HepG2 (cell line): ENCODE results near the gene RUNDC1. TPM values are rescaled to one million over a fixed set of nuclear protein-coding genes. Genes with fewer than 3 reads are reported as not detected.

Source experiments
- AGO2 ChIP-seq: fragments of 200-400 bp; formaldehyde crosslinking; optimal IDR thresholded peaks from 2 replicates; pipeline ENCODE3; 2017; ENCODE audit warnings: mild to moderate bottlenecking, low read depth, low read length, moderate library complexity
- ATF7-NPFF ChIP-seq: sonication (generic); formaldehyde crosslinking; IDR thresholded peaks from 2 replicates; pipeline ENCODE4 v1.8.1; 2023; ENCODE audit warnings: mild to moderate bottlenecking, low read depth, missing genetic modification reagents, moderate library complexity
- CHCHD3 ChIP-seq: sonication (generic); formaldehyde crosslinking; IDR thresholded peaks from 2 replicates; pipeline ENCODE4 v1.8.0; 2022; ENCODE audit warnings: mild to moderate bottlenecking, missing genetic modification reagents, moderate library complexity
- FOXC1 ChIP-seq: sonication (generic); formaldehyde crosslinking; IDR thresholded peaks from 2 replicates; pipeline ENCODE4 v1.8.0; 2022; ENCODE audit warnings: mild to moderate bottlenecking, missing genetic modification reagents, borderline replicate concordance
- ISX ChIP-seq: sonication (generic); formaldehyde crosslinking; conservative IDR thresholded peaks from 2 replicates; pipeline ENCODE4 v1.5.0; 2020; ENCODE audit warnings: missing genetic modification reagents
- KAT7 ChIP-seq: IDR thresholded peaks from 2 replicates; pipeline ENCODE4 v1.6.1; 2018; ENCODE audit warnings: borderline replicate concordance, missing compliant biosample characterization
- REXO4 ChIP-seq: sonication (generic); formaldehyde crosslinking; IDR thresholded peaks from 2 replicates; pipeline ENCODE4 v1.8.0; 2022; ENCODE audit warnings: missing genetic modification reagents, mild to moderate bottlenecking, borderline replicate concordance
- SAFB2 ChIP-seq: sonication (generic); formaldehyde crosslinking; IDR thresholded peaks from 2 replicates; pipeline ENCODE4 v1.5.1; 2020; ENCODE audit warnings: missing genetic modification reagents, low read depth, mild to moderate bottlenecking, borderline replicate concordance
- SAP130 ChIP-seq: IDR thresholded peaks from 2 replicates; pipeline ENCODE4 v1.6.1; 2016; ENCODE audit warnings: low read depth
- SMAD1 ChIP-seq: sonication (generic); formaldehyde crosslinking; IDR thresholded peaks from 2 replicates; pipeline ENCODE4 v1.4.0; 2020; ENCODE audit warnings: missing genetic modification reagents, low read depth, mild to moderate bottlenecking, borderline replicate concordance
- SP1 ChIP-seq, 2 experiments: fragments of 450-650 bp in 1 of 2; sonication (generic) in 1 of 2; formaldehyde crosslinking in 1 of 2; IDR thresholded peaks; 2 replicates each; pipeline versions ENCODE4 v1.4.0 to v1.6.1; 2016 to 2020; ENCODE audit warnings: missing genetic modification reagents in 1 of 2
- ZBTB21 ChIP-seq: sonication (generic); formaldehyde crosslinking; IDR thresholded peaks from 2 replicates; pipeline ENCODE4 v1.4.0; 2020; ENCODE audit warnings: missing genetic modification reagents
- ZFP1 ChIP-seq: IDR thresholded peaks from 2 replicates; pipeline ENCODE4 v1.6.1; 2016
- ZNF235 ChIP-seq: sonication (generic); formaldehyde crosslinking; IDR thresholded peaks from 2 replicates; pipeline ENCODE4 v1.8.1; 2023; ENCODE audit warnings: mild to moderate bottlenecking, missing genetic modification reagents, borderline replicate concordance
- ZNF317 ChIP-seq: sonication (generic); formaldehyde crosslinking; IDR thresholded peaks from 2 replicates; pipeline ENCODE4 v1.5.0; 2020; ENCODE audit warnings: mild to moderate bottlenecking, missing genetic modification reagents
- ZNF329 ChIP-seq: sonication (generic); formaldehyde crosslinking; IDR thresholded peaks from 2 replicates; pipeline ENCODE4 v1.9.0; 2021; ENCODE audit warnings: low read depth, mild to moderate bottlenecking, missing genetic modification reagents
- ZNF512B ChIP-seq: sonication (generic); formaldehyde crosslinking; IDR thresholded peaks from 2 replicates; pipeline ENCODE4 v1.5.1; 2020; ENCODE audit warnings: missing genetic modification reagents, mild to moderate bottlenecking, borderline replicate concordance
- ZNF552 ChIP-seq: sonication (generic); formaldehyde crosslinking; IDR thresholded peaks from 2 replicates; pipeline ENCODE4 v1.9.0; 2022; ENCODE audit warnings: missing genetic modification reagents, mild to moderate bottlenecking, borderline replicate concordance
- ZNF792 ChIP-seq: IDR thresholded peaks from 2 replicates; pipeline ENCODE4 v1.6.1; 2016
- ZNF816 ChIP-seq: sonication (generic); formaldehyde crosslinking; IDR thresholded peaks from 2 replicates; pipeline ENCODE4 v1.8.0; 2022; ENCODE audit warnings: missing genetic modification reagents, mild to moderate bottlenecking, borderline replicate concordance
- polyA plus RNA-seq, 8 experiments: library from polyadenylated mRNA; depleted of rRNA in 3 of 8; stranded (reverse) in 7 of 8; unstranded in 1 of 8; fragments of >200 nt; fragmentation: Illumina TruSeq in 4 of 8; extraction: Trizol in 4 of 8; gene quantifications; 2 replicates each; pipeline versions ENCODE4 v1.2.1 to v1.2.3, GENCODE V29; 2011 to 2016; ENCODE audit warnings: low read depth in 4 of 8, missing spikeins in 1 of 8, mixed read lengths in 1 of 8; ENCODE audit not compliant: insufficient read depth in 1 of 8
- total RNA-seq, 5 experiments: library from RNA; depleted of rRNA; stranded (reverse); fragments of >200 nt; fragmentation: Illumina TruSeq; extraction: Trizol; gene quantifications; 2 replicates each; pipeline ENCODE4 v1.2.3, GENCODE V29; 2016; ENCODE audit warnings: low read depth in 1 of 5
- TF ChIP-seq, protein P1 (sequence below): conservative IDR thresholded peaks from 2 replicates; pipeline ENCODE4 v1.6.1; 2018; ENCODE audit warnings: missing genetic modification reagents
- TF ChIP-seq, protein P2 (sequence below): sonication (generic); formaldehyde crosslinking; IDR thresholded peaks from 2 replicates; pipeline ENCODE4 v1.5.0; 2020; ENCODE audit warnings: missing genetic modification reagents
- TF ChIP-seq, protein P3 (sequence below): IDR thresholded peaks from 2 replicates; pipeline ENCODE4 v1.6.1; 2016; ENCODE audit warnings: missing genetic modification reagents, missing compliant biosample characterization
- TF ChIP-seq, protein P4 (sequence below): sonication (generic); formaldehyde crosslinking; IDR thresholded peaks from 2 replicates; pipeline ENCODE4 v1.4.0; 2020; ENCODE audit warnings: missing genetic modification reagents

Gene RUNDC1
- total and polyA plus RNA-seq, 2 of the 13 experiments (the other 11 are each of a cell fraction or from before 2014, with no cell fraction given), result 10.3 to 11.4 TPM

- TF ChIP-seq ZBTB21 (CRISPR knock-in tag) (no peak), ZFP1 (CRISPR knock-in tag) (0 out of 2 replicates have a peak, but pooled peaks have one; percentile 38), SMAD1 (CRISPR knock-in tag) (no peak), CHCHD3 (no peak), AGO2 (no peak), ATF7-NPFF (CRISPR knock-in tag) (no peak), ZNF512B (CRISPR knock-in tag) (0 out of 2 replicates have a peak, but pooled peaks have one; percentile 51), ZNF235 (CRISPR knock-in tag) (no peak), KAT7 (CRISPR knock-in tag) (no peak), ISX (CRISPR knock-in tag) (no peak), ZNF317 (CRISPR knock-in tag) (no peak), ZNF816 (no peak), ZNF552 (no peak), ZNF792 (CRISPR knock-in tag) (peak; percentile 48; the same call in 1 of the 2 replicates), SP1 (IDR thresholded peaks at IDR 0.05) (no peak), SP1 (CRISPR knock-in tag; IDR thresholded peaks at IDR 0.05) (no peak), ZNF329 (no peak), SAP130 (CRISPR knock-in tag) (peak; percentile 44; the same call in 1 of the 2 replicates), REXO4 (CRISPR knock-in tag) (no peak), FOXC1 (CRISPR knock-in tag) (no peak), SAFB2 (no peak)
- TF ChIP-seq, protein P1, sequence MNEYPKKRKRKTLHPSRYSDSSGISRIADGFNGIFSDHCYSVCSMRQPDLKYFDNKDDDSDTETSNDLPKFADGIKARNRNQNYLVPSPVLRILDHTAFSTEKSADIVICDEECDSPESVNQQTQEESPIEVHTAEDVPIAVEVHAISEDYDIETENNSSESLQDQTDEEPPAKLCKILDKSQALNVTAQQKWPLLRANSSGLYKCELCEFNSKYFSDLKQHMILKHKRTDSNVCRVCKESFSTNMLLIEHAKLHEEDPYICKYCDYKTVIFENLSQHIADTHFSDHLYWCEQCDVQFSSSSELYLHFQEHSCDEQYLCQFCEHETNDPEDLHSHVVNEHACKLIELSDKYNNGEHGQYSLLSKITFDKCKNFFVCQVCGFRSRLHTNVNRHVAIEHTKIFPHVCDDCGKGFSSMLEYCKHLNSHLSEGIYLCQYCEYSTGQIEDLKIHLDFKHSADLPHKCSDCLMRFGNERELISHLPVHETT (CRISPR knock-in tag), result no peak
- TF ChIP-seq, protein P2, sequence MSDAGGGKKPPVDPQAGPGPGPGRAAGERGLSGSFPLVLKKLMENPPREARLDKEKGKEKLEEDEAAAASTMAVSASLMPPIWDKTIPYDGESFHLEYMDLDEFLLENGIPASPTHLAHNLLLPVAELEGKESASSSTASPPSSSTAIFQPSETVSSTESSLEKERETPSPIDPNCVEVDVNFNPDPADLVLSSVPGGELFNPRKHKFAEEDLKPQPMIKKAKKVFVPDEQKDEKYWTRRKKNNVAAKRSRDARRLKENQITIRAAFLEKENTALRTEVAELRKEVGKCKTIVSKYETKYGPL (CRISPR knock-in tag), result peak; percentile 24; the same call in 1 of the 2 replicates
- TF ChIP-seq, protein P3, sequence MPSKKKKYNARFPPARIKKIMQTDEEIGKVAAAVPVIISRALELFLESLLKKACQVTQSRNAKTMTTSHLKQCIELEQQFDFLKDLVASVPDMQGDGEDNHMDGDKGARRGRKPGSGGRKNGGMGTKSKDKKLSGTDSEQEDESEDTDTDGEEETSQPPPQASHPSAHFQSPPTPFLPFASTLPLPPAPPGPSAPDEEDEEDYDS (CRISPR knock-in tag), result peak; percentile 38; the same call in 1 of the 2 replicates
- TF ChIP-seq, protein P4, sequence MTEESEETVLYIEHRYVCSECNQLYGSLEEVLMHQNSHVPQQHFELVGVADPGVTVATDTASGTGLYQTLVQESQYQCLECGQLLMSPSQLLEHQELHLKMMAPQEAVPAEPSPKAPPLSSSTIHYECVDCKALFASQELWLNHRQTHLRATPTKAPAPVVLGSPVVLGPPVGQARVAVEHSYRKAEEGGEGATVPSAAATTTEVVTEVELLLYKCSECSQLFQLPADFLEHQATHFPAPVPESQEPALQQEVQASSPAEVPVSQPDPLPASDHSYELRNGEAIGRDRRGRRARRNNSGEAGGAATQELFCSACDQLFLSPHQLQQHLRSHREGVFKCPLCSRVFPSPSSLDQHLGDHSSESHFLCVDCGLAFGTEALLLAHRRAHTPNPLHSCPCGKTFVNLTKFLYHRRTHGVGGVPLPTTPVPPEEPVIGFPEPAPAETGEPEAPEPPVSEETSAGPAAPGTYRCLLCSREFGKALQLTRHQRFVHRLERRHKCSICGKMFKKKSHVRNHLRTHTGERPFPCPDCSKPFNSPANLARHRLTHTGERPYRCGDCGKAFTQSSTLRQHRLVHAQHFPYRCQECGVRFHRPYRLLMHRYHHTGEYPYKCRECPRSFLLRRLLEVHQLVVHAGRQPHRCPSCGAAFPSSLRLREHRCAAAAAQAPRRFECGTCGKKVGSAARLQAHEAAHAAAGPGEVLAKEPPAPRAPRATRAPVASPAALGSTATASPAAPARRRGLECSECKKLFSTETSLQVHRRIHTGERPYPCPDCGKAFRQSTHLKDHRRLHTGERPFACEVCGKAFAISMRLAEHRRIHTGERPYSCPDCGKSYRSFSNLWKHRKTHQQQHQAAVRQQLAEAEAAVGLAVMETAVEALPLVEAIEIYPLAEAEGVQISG (CRISPR knock-in tag), result no peak
Measured at GRCh38 chr17:42975265-42975664, 5.1 kb upstream of the RUNDC1 start (continued).
